Lung (tissue), 12 donors: ENCODE data around the gene TTLL5. TPM values are rescaled to one million over a fixed set of nuclear protein-coding genes. Genes with fewer than 3 reads are reported as not detected.

Experiments
- ATAC-seq: fragments of 200-7000 bp; cut with Tn5 transposase; one replicate; pipeline ENCODE4 v1.9.1; 2020; ENCODE audit warnings: moderate number of reproducible peaks; ENCODE audit not compliant: insufficient read depth, low FRiP score
- DNase-seq, 3 donors: peaks; one replicate each; pipeline ENCODE4 v3.0.0-alpha.2; 2013 to 2017
- H3K27ac ChIP-seq, 2 donors: one replicate each; pipeline ENCODE4 v1.5.1; 2013; ENCODE audit warnings: mild to moderate bottlenecking in 2 of 2, moderate library complexity in 2 of 2, control low read depth in 1 of 2, inconsistent platforms in 1 of 2, low read depth in 1 of 2, low read length in 1 of 2
- H3K27me3 ChIP-seq, 3 donors: one replicate each; pipeline ENCODE4 v1.5.1; 2013; ENCODE audit warnings: low read length in 2 of 3; ENCODE audit not compliant: control insufficient read depth in 3 of 3, insufficient read depth in 3 of 3
- H3K36me3 ChIP-seq, 4 donors: one replicate each; pipeline ENCODE4 v1.5.1; 2013; ENCODE audit warnings: low read length in 4 of 4, mild to moderate bottlenecking in 1 of 4, moderate library complexity in 1 of 4; ENCODE audit not compliant: control insufficient read depth in 4 of 4, insufficient read depth in 4 of 4
- H3K4me1 ChIP-seq, 5 donors: one replicate each; pipeline ENCODE4 v1.5.1; 2013; ENCODE audit warnings: low read length in 5 of 5, mild to moderate bottlenecking in 2 of 5, moderate library complexity in 1 of 5; ENCODE audit not compliant: control insufficient read depth in 5 of 5, insufficient read depth in 5 of 5
- H3K4me3 ChIP-seq: one replicate; pipeline ENCODE4 v1.5.1; 2013; ENCODE audit warnings: mild to moderate bottlenecking, control low read depth, moderate library complexity
- H3K9ac ChIP-seq, 2 donors: one replicate each; pipeline ENCODE4 v1.5.1; 2013; ENCODE audit warnings: low read length in 2 of 2, control low read depth in 1 of 2; ENCODE audit not compliant: insufficient read depth in 1 of 2
- H3K9me3 ChIP-seq, 4 donors: one replicate each; pipeline ENCODE4 v1.5.1; 2013; ENCODE audit warnings: low read length in 3 of 4, mild to moderate bottlenecking in 1 of 4, moderate library complexity in 1 of 4; ENCODE audit not compliant: control insufficient read depth in 4 of 4, insufficient read depth in 3 of 4
- WGBS, 2 donors: extraction: QIAGEN DNeasy Blood & Tissue Kit; methylation state at CpG; one replicate each; pipeline ENCODE4 v1.1.7; 2013; 5-methylcytosine and 5-hydroxymethylcytosine counted together
- polyA plus RNA-seq, 2 donors: library from polyadenylated mRNA; stranded (reverse); fragments of 200-250 nt; gene quantifications; one replicate each; pipeline ENCODE4 v1.2.1, GENCODE V29; 2013
- total RNA-seq, 2 donors: library from RNA; depleted of rRNA in 1 of 2; stranded (reverse); fragments of >200 nt in 1 of 2; gene quantifications; one replicate each; pipeline ENCODE4 v1.2.1, GENCODE V29; 2014 to 2021
- TF ChIP-seq, protein P1 (sequence below): IDR thresholded peaks from 2 replicates; pipeline ENCODE4 v1.5.1; 2012; ENCODE audit warnings: mild to moderate bottlenecking; ENCODE audit errors: control extremely low read depth, extremely low read depth
- donor health status: control.
- donor health status: control.
- donor health status: Bipolar disorder and iron deficiency.
- donor health status: healthy.
- donor health status: DM: yes; HTN: yes; CAD: no.

Gene TTLL5
- total and polyA plus RNA-seq, 4 donors: 10.3 to 58.6 (median 28.8) TPM

- ATAC-seq: no peak
- Histone ChIP-seq H3K27ac (no peak overlapping the region), H3K36me3 (peaks cover 4 to 66% (median 33%) of the 10 kb centered on the region in 4 donors)
These were observed 307.4 kb downstream of the TTLL5 start for GRCh38 chr14:75968456-75968855.

GRCh38 chr14:75969126-75969525 lies 308.1 kb downstream of the TTLL5 start:
- TF ChIP-seq, protein P1, sequence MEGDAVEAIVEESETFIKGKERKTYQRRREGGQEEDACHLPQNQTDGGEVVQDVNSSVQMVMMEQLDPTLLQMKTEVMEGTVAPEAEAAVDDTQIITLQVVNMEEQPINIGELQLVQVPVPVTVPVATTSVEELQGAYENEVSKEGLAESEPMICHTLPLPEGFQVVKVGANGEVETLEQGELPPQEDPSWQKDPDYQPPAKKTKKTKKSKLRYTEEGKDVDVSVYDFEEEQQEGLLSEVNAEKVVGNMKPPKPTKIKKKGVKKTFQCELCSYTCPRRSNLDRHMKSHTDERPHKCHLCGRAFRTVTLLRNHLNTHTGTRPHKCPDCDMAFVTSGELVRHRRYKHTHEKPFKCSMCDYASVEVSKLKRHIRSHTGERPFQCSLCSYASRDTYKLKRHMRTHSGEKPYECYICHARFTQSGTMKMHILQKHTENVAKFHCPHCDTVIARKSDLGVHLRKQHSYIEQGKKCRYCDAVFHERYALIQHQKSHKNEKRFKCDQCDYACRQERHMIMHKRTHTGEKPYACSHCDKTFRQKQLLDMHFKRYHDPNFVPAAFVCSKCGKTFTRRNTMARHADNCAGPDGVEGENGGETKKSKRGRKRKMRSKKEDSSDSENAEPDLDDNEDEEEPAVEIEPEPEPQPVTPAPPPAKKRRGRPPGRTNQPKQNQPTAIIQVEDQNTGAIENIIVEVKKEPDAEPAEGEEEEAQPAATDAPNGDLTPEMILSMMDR: no peak
- peaks cover 0 to 12% (median 10%) of the 10 kb centered on the region in 5 donors for H3K4me1 ChIP-seq
- H3K9me3 ChIP-seq: no peaks in the 10 kb centered on the region
- ATAC-seq: no peak
- no peak overlapping the region for H3K4me3 ChIP-seq
- 78 to 85% methylated on average over 4 of the region's 4 CpGs for WGBS, 2 donors
- DNase-seq: no peak
- H3K36me3 ChIP-seq: peaks cover 4 to 63% (median 32%) of the 10 kb centered on the region in 4 donors
- H3K27ac ChIP-seq: no peak overlapping the region
- H3K27me3 ChIP-seq: no peaks in the 10 kb centered on the region
- no peak overlapping the region for H3K9ac ChIP-seq

More at GRCh38 chr14:75968456-75968855, 307.4 kb downstream of the TTLL5 start:
- no peak for DNase-seq
- Histone ChIP-seq H3K9me3 (no peaks in the 10 kb centered on the region), H3K4me3 (no peak overlapping the region), H3K9ac (no peak overlapping the region), H3K4me1 (peaks cover 0 to 12% (median 8%) of the 10 kb centered on the region in 5 donors), H3K27me3 (no peaks in the 10 kb centered on the region)
- WGBS, 2 donors: 77 to 83% methylated on average over 4 of the region's 4 CpGs
- TF ChIP-seq, protein P1: no peak

DNA sequence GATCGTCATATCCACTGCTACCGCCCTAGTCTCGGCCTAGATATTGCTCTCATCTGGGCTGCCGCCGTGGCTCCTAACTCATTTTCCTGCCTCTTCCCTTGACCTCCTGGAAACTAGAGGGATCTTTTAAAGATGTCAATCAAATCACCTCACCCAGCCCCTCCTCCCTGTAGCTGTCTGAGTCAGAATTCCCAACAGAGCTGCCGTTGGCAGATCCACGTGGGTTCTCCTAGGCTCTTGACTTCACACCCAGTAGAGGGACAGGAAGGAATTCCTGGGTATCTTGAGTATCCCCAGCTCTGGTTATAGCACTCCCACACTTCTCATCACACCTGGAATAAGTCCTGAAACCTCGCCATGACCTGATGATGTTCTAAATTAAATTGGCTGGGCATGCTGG lies 308.8 kb downstream of the TTLL5 start:
- H3K4me1 ChIP-seq: peaks cover 0 to 12% (median 10%) of the 10 kb centered on the region in 5 donors
- 78 to 85% methylated on average over 8 of the region's 8 CpGs for WGBS, 2 donors
- H3K9ac ChIP-seq: no peak overlapping the region
- H3K36me3 ChIP-seq: peaks cover 4 to 61% (median 30%) of the 10 kb centered on the region in 4 donors
- ATAC-seq (no peak), DNase-seq (no peak)
- H3K4me3 ChIP-seq: no peak overlapping the region
- TF ChIP-seq, protein P1: no peak
- no peaks in the 10 kb centered on the region for H3K9me3 ChIP-seq
- no peaks in the 10 kb centered on the region for H3K27me3 ChIP-seq
- no peak overlapping the region for H3K27ac ChIP-seq

- 85 to 88% methylated on average over 9 of the region's 9 CpGs for WGBS, 2 donors
These were observed 309.9 kb downstream of the TTLL5 start for GRCh38 chr14:75970989-75971388.

More at GRCh38 chr14:75970989-75971388, 309.9 kb downstream of the TTLL5 start:
- H3K9me3 ChIP-seq: no peaks in the 10 kb centered on the region
- H3K9ac ChIP-seq: no peak overlapping the region
- no peak for ATAC-seq
- H3K4me1 ChIP-seq: peaks cover 0 to 14% (median 10%) of the 10 kb centered on the region in 5 donors
- TF ChIP-seq, protein P1: no peak
- no peaks in the 10 kb centered on the region for H3K27me3 ChIP-seq
- no peak overlapping the region for H3K27ac ChIP-seq
- no peak overlapping the region for H3K4me3 ChIP-seq
- peaks cover 0 to 50% (median 26%) of the 10 kb centered on the region in 4 donors for H3K36me3 ChIP-seq
- no peak for DNase-seq
